Measurements from ENCODE around the gene TRIP10. TPM values are rescaled to one million over a fixed set of nuclear protein-coding genes. Genes with fewer than 3 reads are reported as not detected.
"Not testable (repeated sequence)": the region's sequence is repeated elsewhere in the genome, so short reads cannot be mapped to it uniquely, and the experiment has no call there.

TRIP10 gene
- total RNA-seq, 1 donor from 2014 or later, result 79.5 TPM

GRCh38 chr19:6705931-6706632 lies 33.4 kb upstream of the TRIP10 start:
- no peaks in the 10 kb centered on the region for H3K36me3 ChIP-seq (ENCODE audit: control insufficient read depth, insufficient read depth, low read length)
- no peaks in the 10 kb centered on the region for H3K27me3 ChIP-seq (ENCODE audit: control insufficient read depth, insufficient read depth, low read length)
- TF ChIP-seq, protein P1, sequence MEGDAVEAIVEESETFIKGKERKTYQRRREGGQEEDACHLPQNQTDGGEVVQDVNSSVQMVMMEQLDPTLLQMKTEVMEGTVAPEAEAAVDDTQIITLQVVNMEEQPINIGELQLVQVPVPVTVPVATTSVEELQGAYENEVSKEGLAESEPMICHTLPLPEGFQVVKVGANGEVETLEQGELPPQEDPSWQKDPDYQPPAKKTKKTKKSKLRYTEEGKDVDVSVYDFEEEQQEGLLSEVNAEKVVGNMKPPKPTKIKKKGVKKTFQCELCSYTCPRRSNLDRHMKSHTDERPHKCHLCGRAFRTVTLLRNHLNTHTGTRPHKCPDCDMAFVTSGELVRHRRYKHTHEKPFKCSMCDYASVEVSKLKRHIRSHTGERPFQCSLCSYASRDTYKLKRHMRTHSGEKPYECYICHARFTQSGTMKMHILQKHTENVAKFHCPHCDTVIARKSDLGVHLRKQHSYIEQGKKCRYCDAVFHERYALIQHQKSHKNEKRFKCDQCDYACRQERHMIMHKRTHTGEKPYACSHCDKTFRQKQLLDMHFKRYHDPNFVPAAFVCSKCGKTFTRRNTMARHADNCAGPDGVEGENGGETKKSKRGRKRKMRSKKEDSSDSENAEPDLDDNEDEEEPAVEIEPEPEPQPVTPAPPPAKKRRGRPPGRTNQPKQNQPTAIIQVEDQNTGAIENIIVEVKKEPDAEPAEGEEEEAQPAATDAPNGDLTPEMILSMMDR (IDR thresholded peaks at IDR 0.05; ENCODE audit: insufficient read depth, low read length, severe bottlenecking), result no peak
- DNase-seq (ENCODE audit: low read depth), result no peak
- FAIRE-seq, result no peak
- no peak overlapping the region for H3K4me3 ChIP-seq (ENCODE audit: low read depth, low read length)

DNA sequence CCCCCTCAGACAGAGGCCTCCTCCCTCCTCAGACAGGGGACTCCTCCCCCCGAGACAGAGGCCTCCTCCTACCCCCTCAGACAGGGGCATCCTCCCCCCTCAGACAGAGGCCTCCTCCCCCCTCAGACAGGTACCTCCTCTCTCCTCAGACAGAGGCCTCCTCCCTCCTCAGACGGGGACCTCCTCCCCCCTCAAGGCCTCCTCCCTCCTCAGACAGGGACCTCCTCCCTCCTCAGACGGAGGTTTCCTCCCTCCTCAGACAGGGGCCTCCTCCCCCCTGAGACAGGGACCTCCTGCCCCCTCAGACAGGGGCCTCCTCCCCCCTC lies 32.9 kb upstream of the TRIP10 start:
- Histone ChIP-seq H3K27me3 (ENCODE audit: control insufficient read depth, insufficient read depth, low read length) (no peaks in the 10 kb centered on the region), H3K36me3 (ENCODE audit: control insufficient read depth, insufficient read depth, low read length) (no peaks in the 10 kb centered on the region), H3K4me3 (ENCODE audit: low read depth, low read length) (no peak overlapping the region)
- DNase-seq (ENCODE audit: low read depth), result no peak
- FAIRE-seq, result no peak
- TF ChIP-seq, protein P1 (IDR thresholded peaks at IDR 0.05; ENCODE audit: insufficient read depth, low read length, severe bottlenecking), result no peak

DNA sequence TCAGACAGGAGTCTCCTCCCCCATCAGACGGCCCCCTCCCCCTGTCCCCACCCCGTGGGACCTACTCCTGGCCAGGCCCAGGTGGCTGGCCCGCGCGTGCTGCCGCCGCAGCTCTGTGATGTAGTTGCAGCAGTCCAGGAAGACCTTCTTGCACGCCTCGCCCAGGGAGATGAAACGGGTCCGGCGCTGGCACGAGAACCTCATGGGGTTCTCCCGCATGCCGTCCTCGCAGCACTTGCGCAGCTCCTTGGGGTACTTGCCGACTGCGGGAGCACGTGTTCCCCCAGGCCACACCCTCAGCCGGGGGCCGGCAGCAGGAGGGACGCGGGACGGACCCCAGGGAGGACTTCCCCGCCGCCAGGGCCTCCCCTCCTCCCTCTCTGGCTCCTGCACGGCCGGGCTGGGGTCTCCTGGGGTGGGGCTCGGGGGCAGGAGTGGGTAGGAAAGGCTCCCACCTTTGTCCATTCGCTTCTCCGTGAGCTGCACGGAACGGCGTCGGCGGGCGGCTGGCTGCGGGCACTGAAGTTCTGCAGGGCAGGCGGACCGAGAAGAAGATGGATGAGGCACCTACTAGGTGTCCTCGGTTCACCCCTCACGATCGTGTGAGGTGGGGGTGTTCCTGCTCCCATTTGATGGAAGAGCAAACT lies 32.3 kb upstream of the TRIP10 start:
- DNase-seq (ENCODE audit: low read depth) (no peak), FAIRE-seq (no peak)
- Histone ChIP-seq H3K36me3 (ENCODE audit: control insufficient read depth, insufficient read depth, low read length) (no peaks in the 10 kb centered on the region), H3K4me3 (ENCODE audit: low read depth, low read length) (no peak overlapping the region), H3K27me3 (ENCODE audit: control insufficient read depth, insufficient read depth, low read length) (no peaks in the 10 kb centered on the region)
- TF ChIP-seq, protein P1 (IDR thresholded peaks at IDR 0.05; ENCODE audit: insufficient read depth, low read length, severe bottlenecking), result no peak

DNA sequence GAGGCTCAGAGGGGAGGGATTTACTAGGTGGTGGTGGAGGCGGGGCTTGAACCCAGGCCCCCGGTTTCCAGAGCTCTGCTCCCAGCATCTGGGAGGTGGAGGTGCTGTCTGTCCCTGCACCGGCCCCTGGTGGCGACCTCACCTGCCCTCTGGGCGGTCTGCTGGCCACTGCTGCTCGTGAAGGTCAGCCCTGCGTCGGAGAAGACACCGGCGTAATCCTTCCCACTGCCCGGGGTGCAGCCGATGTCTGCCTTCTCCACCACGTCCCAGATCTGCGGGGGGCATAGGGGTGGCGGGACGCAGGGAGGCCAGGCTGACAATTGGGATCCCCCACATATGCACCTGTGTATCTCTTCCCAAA lies 31.8 kb upstream of the TRIP10 start:
- TF ChIP-seq, protein P1 (IDR thresholded peaks at IDR 0.05; ENCODE audit: insufficient read depth, low read length, severe bottlenecking), result no peak
- DNase-seq (ENCODE audit: low read depth) (no peak), FAIRE-seq (no peak)
- no peaks in the 10 kb centered on the region for H3K27me3 ChIP-seq (ENCODE audit: control insufficient read depth, insufficient read depth, low read length)
- no peak overlapping the region for H3K4me3 ChIP-seq (ENCODE audit: low read depth, low read length)
- no peaks in the 10 kb centered on the region for H3K36me3 ChIP-seq (ENCODE audit: control insufficient read depth, insufficient read depth, low read length)

- TF ChIP-seq, protein P1 (IDR thresholded peaks at IDR 0.05; ENCODE audit: insufficient read depth, low read length, severe bottlenecking), result no peak
Observed at GRCh38 chr19:6708346-6708745, 31.1 kb upstream of the TRIP10 start.

DNA sequence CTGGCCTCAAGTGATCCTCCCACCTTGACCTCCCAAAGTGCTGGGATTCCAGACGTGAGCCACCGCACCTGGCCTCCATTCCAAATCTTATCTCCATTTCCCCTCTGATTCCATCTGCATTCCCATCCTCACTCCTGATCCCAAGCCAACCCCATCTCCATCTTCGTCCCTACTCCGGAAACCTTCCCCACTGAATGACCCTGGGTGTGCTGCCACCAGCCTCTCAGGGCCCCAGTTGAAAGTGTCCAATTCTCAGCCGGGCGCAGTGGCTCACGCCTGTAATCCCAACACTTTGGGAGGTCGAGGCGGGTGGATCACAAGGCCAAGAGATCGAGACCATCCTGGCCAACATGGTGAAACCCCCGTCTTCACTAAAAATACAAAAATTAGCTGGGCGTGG lies 30.6 kb upstream of the TRIP10 start:
- DNase-seq (ENCODE audit: low read depth); FAIRE-seq; H3K27me3 ChIP-seq (ENCODE audit: control insufficient read depth, insufficient read depth, low read length): not testable (repeated sequence)

More at GRCh38 chr19:6708346-6708745, 31.1 kb upstream of the TRIP10 start:
- DNase-seq (ENCODE audit: low read depth), result no peak
- Histone ChIP-seq H3K36me3 (ENCODE audit: control insufficient read depth, insufficient read depth, low read length) (no peaks in the 10 kb centered on the region), H3K27me3 (ENCODE audit: control insufficient read depth, insufficient read depth, low read length) (no peaks in the 10 kb centered on the region), H3K4me3 (ENCODE audit: low read depth, low read length) (no peak overlapping the region)
- FAIRE-seq, result no peak

More for the DNA sequence above, 30.6 kb upstream of the TRIP10 start:
- not testable (repeated sequence) for H3K36me3 ChIP-seq (ENCODE audit: control insufficient read depth, insufficient read depth, low read length); H3K4me3 ChIP-seq (ENCODE audit: low read depth, low read length)

All from bronchial epithelial cell (primary cell).